Chondrocyte (in vitro differentiated cells): ENCODE measurements around the gene ARL4A. TPM values are rescaled to one million over a fixed set of nuclear protein-coding genes. Genes with fewer than 3 reads are reported as not detected.
A peak's percentile ranks its signal among the peaks of the same experiment; 100 is the strongest.

ENCODE experiments used
- DNase-seq: peaks from one replicate; pipeline ENCODE4 v3.0.0; 2021; ENCODE audit warnings: mixed read lengths, low spot score
- H3K27ac Mint-ChIP-seq: one replicate; pipeline ENCODE4 v1.8.0; 2021; ENCODE audit warnings: mild to moderate bottlenecking, moderate library complexity, mixed read lengths; ENCODE audit not compliant: unreplicated experiment
- H3K27me3 Mint-ChIP-seq: 2 replicates; pipeline ENCODE4 v1.8.0; 2021; ENCODE audit warnings: low read depth, mixed read lengths
- H3K36me3 Mint-ChIP-seq: 2 replicates; pipeline ENCODE4 v1.8.0; 2021; ENCODE audit warnings: low read depth, mixed read lengths
- H3K4me1 Mint-ChIP-seq: 2 replicates; pipeline ENCODE4 v1.8.0; 2021; ENCODE audit warnings: low read depth, mild to moderate bottlenecking, mixed read lengths
- H3K4me3 Mint-ChIP-seq: one replicate; pipeline ENCODE4 v1.8.0; 2021; ENCODE audit warnings: mild to moderate bottlenecking, moderate library complexity, mixed read lengths; ENCODE audit not compliant: unreplicated experiment
- H3K9me3 Mint-ChIP-seq: 2 replicates; pipeline ENCODE4 v1.8.0; 2021; ENCODE audit warnings: low read depth, mixed read lengths
- total RNA-seq: library from RNA; stranded (reverse); gene quantifications from 3 replicates; pipeline ENCODE4 v1.2.1, GENCODE V29; 2021
- TF ChIP-seq, protein P1 (sequence below): fragments of 200-600 bp; sonication (generic); IDR thresholded peaks from 2 replicates; pipeline ENCODE4 v1.5.0; 2021; ENCODE audit warnings: antibody characterized with exemption, mild to moderate bottlenecking, moderate library complexity

ARL4A gene
- total RNA-seq, 1 donor from 2014 or later, result 15.3 TPM

DNA sequence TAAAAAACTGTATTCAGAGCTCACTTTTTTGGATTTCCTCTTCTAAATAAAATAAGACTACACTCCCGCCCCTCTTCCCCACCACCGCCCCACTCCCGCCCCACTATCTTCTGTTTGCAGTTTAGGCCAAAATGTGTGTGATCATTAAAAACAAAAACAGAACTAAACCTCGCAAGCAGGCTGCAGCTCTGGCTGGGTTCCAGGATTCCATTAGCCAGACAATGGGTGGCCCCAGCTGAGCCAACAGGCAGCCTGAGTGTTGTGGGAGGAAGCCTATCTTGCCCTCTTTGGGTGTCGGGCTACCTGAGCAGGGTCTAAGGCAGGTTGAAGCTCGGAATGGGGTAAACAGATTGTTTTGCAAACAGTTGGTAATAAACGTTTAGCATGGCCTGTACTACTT lies 41.7 kb downstream of the ARL4A start:
- Mint-ChIP-seq H3K9me3 (no peaks in the 10 kb centered on the region), H3K27me3 (no peaks in the 10 kb centered on the region), H3K27ac (no peak overlapping the region), H3K4me3 (no peak overlapping the region), H3K4me1 (peaks cover 54% of the 10 kb centered on the region), H3K36me3 (no peaks in the 10 kb centered on the region)
- DNase-seq, result no peak
- TF ChIP-seq, protein P1, sequence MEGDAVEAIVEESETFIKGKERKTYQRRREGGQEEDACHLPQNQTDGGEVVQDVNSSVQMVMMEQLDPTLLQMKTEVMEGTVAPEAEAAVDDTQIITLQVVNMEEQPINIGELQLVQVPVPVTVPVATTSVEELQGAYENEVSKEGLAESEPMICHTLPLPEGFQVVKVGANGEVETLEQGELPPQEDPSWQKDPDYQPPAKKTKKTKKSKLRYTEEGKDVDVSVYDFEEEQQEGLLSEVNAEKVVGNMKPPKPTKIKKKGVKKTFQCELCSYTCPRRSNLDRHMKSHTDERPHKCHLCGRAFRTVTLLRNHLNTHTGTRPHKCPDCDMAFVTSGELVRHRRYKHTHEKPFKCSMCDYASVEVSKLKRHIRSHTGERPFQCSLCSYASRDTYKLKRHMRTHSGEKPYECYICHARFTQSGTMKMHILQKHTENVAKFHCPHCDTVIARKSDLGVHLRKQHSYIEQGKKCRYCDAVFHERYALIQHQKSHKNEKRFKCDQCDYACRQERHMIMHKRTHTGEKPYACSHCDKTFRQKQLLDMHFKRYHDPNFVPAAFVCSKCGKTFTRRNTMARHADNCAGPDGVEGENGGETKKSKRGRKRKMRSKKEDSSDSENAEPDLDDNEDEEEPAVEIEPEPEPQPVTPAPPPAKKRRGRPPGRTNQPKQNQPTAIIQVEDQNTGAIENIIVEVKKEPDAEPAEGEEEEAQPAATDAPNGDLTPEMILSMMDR, result no peak

DNA sequence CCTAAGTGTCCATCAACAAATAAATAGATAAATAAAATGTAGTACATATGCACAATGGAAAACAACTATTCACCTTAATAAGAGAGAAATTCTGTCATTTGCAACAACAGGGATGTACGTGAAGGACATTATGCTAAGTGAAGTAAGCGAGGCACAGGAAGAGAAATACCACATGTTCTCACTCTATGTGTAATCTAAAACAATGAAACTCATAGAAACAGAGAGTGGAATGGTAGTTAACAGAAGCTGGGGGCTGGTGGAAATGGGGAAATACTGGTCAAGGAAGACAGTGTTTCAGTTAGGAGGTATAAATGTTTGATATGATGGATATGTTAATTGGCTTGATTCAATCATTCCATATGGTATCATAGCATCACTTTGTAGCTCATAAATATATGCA lies 43.1 kb downstream of the ARL4A start:
- no peak overlapping the region for H3K27ac Mint-ChIP-seq
- no peak overlapping the region for H3K4me3 Mint-ChIP-seq
- TF ChIP-seq, protein P1, result no peak
- no peaks in the 10 kb centered on the region for H3K9me3 Mint-ChIP-seq
- no peaks in the 10 kb centered on the region for H3K27me3 Mint-ChIP-seq
- no peaks in the 10 kb centered on the region for H3K36me3 Mint-ChIP-seq
- H3K4me1 Mint-ChIP-seq, result peaks cover 64% of the 10 kb centered on the region
- no peak for DNase-seq

DNA sequence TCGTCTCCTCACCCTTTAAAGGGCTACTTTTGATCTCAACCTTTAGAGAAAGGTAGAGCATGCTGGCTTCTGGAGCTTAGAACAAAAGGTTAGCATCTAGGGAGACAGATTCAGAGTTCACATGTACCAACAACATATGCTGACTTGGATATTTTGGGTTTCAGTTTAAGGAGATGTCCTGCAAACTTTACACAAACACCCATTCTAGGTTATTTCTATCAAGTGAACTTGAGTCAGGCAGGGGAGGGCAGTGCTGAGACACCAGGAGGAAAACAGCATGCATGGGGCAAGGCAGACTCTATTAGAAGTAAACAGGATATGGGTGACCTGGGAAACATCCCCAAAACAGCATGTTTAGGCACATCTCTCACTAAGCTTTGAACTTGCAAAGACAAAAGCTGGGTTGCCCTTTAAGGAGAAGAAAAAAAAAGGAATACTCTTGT lies 43.8 kb downstream of the ARL4A start:
- Mint-ChIP-seq H3K27me3 (no peaks in the 10 kb centered on the region), H3K9me3 (no peaks in the 10 kb centered on the region), H3K4me3 (no peak overlapping the region), H3K36me3 (no peaks in the 10 kb centered on the region), H3K4me1 (peaks cover 59% of the 10 kb centered on the region), H3K27ac (no peak overlapping the region)
- TF ChIP-seq, protein P1, result peak; percentile 26
- DNase-seq, result no peak

DNA sequence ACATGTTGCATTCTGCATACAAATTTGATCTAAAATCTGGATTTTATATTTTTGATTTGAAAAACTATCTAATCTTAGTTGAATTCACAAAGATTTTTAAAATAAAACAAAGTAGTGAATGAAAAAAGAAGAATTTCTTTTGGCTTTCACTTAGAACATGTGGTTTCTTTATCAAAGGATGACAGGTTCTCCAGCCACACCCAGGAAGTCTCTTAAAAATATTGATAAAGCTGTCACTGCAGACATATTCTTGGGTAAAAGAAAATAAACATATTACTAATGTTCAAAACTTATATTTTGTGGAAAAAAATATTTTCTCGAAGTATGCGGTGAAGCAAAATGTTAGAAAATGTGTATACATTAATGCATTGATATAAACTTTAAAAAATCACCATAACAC lies 44.3 kb downstream of the ARL4A start:
- TF ChIP-seq, protein P1, result no peak
- H3K36me3 Mint-ChIP-seq, result no peaks in the 10 kb centered on the region
- H3K9me3 Mint-ChIP-seq, result no peaks in the 10 kb centered on the region
- H3K4me3 Mint-ChIP-seq, result no peak overlapping the region
- no peak for DNase-seq
- no peak overlapping the region for H3K27ac Mint-ChIP-seq
- no peaks in the 10 kb centered on the region for H3K27me3 Mint-ChIP-seq
- H3K4me1 Mint-ChIP-seq, result peaks cover 55% of the 10 kb centered on the region

DNA sequence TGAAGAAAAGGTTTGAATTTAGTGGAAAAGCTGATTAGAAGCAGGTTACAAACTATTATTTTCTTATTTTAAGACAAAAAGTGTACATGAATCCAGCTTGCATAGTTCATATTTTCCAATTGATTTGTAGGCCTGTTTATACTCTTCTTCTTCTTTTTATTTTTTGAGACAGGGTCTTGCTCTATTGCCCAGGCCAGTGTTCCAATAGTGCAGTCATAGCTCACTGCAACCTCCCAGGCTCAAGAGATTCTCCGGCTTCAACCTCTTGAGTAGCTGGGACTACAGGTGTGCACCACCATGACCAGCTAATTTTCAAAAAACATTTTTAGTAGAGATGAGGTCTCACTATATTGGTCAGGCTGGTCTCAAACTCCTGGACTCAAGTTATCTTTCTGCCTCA lies 45.0 kb downstream of the ARL4A start:
- Mint-ChIP-seq H3K27ac (no peak overlapping the region), H3K4me3 (no peak overlapping the region), H3K27me3 (no peaks in the 10 kb centered on the region), H3K4me1 (peaks cover 49% of the 10 kb centered on the region), H3K9me3 (no peaks in the 10 kb centered on the region), H3K36me3 (no peaks in the 10 kb centered on the region)
- TF ChIP-seq, protein P1, result no peak
- DNase-seq, result no peak
